ENCODE data around the gene CPLANE2.
"Not testable (repeated sequence)": the region's sequence is repeated elsewhere in the genome, so short reads cannot be mapped to it uniquely, and the experiment has no call there.

The CPLANE2 gene, protein sequence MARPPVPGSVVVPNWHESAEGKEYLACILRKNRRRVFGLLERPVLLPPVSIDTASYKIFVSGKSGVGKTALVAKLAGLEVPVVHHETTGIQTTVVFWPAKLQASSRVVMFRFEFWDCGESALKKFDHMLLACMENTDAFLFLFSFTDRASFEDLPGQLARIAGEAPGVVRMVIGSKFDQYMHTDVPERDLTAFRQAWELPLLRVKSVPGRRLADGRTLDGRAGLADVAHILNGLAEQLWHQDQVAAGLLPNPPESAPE

GRCh38 chr1:16236511-16237342, at the start of gene CPLANE2:
TSS of gene CPLANE2 (minus strand) at chr1:16237183. CDS start at chr1:16236742, 441 bp downstream.
- peak; percentile 95 to 96 for DNase-seq (ENCODE audit: low read depth in 2 of 2)

- DNase-seq (ENCODE audit: low read depth in 2 of 2) = no peak
Measured at GRCh38 chr1:16286122-16286521, 49.1 kb upstream of the CPLANE2 start.

DNA sequence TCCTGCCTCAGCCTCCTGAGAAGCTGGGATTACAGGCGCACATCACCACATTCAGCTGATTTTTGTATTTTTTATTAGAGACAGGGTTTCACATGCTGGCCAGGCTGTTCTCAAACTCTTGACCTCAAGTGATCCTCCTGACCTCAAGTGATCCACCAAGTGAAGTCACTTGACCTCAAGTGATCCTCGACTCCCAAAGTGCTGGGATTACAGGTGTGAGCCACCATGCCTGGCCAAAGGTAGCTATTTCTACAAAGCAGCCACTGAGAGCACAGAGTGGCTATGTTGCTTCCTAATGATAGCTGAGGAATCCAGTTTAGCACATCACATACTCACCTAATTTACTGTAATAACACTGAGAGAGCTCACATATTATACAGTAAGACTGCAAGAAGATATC, 44.8 kb upstream of the CPLANE2 start:
- no peak for DNase-seq (ENCODE audit: low read depth in 2 of 2)

- DNase-seq (ENCODE audit: low read depth in 2 of 2) = no peak
Measured at GRCh38 chr1:16279186-16279585, 42.2 kb upstream of the CPLANE2 start.

GRCh38 chr1:16276302-16277030, 39.5 kb upstream of the CPLANE2 start:
- DNase-seq (ENCODE audit: low read depth in 2 of 2) = no peak

DNA sequence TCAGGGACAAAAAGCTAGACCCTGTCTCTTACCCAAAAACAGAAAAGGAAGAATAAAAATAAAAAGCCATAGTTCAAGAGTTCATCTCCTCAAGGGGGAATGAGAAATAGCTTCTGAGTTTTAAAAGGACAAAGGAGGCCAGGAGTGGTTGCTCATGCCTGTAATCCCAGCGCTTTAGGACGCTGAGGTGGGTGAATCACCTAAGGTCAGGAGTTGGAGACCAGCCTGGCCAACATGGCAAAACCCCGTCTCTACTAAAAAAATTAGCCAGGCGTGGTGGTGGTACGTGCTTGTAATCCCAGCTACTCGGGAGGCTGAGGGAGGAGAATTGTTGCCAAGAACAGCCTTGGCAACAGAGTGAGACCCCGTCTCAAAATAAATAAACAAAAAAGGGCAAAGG, 38.6 kb upstream of the CPLANE2 start:
- DNase-seq (ENCODE audit: low read depth in 2 of 2) = no peak

DNA sequence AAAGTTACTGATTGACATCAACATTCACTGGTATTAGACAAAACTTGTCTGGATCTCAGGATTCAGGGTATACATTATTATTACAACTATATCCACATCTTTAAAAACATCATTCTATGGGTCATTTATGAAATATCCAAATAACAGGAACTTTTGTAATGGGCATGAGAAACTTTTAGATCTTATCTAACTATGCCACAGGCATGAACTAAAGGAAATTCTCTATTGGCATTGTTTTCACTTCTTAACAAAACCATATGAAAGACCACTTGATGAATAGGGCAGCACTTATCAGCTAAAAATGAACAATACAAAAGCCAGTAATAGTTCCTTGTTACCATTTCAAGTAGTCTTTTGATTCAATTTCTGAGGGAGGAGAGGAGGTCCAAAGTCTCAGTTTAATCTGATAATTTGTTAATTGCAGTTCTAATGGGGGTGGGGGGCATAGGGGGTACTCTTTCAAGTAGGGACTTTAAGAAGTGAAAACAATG, 30.8 kb upstream of the CPLANE2 start:
- no peak for DNase-seq (ENCODE audit: low read depth in 2 of 2)

GRCh38 chr1:16266411-16267118, 29.6 kb upstream of the CPLANE2 start:
- DNase-seq (ENCODE audit: low read depth in 2 of 2) = no peak

DNA sequence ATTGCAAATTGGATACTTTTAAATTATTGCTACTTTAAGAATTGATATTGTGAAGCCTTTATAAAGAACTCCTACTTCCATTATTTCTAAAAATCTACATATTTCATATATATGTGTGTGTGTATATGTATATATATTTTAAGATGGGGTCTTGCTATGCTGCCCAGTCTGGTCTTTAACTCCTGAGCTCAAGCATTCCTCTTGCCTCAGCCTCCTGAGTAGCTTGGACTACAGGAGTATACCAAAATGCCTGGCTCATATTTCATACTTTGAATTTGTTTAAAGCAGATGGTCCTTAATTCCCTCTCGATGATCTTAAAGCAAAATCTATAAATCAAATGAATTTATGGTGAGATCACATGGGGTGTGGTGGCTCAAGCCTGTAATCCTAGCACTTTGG, 25.1 kb upstream of the CPLANE2 start:
- no peak for DNase-seq (ENCODE audit: low read depth in 2 of 2)

DNA sequence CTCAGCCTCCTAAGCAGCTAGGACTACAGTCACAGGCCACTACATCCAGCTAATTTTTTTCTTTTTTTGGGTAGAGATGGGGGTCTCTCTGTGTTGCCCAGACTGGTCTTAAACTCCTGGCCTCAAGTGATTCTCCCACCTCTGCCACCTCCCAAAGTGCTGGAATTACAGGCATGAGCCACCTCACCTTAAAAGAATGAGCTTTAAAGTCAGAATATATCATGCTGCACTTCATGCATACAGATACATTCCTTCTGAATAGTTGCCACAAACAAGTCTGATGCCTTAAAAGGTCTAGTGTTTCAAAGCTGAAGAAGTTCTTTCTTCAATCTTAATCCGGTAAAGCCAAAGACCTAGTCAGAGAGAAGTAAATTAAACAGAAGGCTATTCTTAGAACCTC, 23.8 kb upstream of the CPLANE2 start:
- no peak for DNase-seq (ENCODE audit: low read depth in 2 of 2)

- DNase-seq (ENCODE audit: low read depth in 2 of 2) = no peak
Measured at GRCh38 chr1:16258591-16259135, 21.7 kb upstream of the CPLANE2 start.

- no peak for DNase-seq (ENCODE audit: low read depth in 2 of 2)
Measured at GRCh38 chr1:16257968-16258367, 21.0 kb upstream of the CPLANE2 start.

GRCh38 chr1:16257556-16257955, 20.6 kb upstream of the CPLANE2 start:
- not testable (repeated sequence) for DNase-seq (ENCODE audit: low read depth in 2 of 2)

DNA sequence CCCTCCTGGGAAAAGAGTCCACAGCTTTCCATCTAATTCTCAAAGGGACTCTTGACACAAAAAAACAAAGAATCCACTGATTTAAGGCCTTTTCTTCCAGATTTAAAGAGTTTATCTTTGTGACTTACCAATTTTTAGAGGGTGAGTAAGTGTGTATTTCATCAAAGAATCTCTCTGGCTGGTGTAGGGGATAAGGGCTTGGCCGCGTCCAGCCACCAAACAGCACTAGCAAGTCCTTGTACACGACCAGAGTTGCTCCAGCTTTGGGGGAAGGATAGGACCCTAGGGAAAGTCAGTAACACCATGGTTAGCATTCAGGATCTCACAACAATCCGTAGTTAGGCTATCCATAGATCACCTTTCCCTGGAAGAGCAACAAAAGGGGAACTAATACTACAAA, 19.5 kb upstream of the CPLANE2 start:
- DNase-seq (ENCODE audit: low read depth in 2 of 2) = no peak

- no peak for DNase-seq (ENCODE audit: low read depth in 2 of 2)
Measured at GRCh38 chr1:16254263-16254928, 17.4 kb upstream of the CPLANE2 start.

DNA sequence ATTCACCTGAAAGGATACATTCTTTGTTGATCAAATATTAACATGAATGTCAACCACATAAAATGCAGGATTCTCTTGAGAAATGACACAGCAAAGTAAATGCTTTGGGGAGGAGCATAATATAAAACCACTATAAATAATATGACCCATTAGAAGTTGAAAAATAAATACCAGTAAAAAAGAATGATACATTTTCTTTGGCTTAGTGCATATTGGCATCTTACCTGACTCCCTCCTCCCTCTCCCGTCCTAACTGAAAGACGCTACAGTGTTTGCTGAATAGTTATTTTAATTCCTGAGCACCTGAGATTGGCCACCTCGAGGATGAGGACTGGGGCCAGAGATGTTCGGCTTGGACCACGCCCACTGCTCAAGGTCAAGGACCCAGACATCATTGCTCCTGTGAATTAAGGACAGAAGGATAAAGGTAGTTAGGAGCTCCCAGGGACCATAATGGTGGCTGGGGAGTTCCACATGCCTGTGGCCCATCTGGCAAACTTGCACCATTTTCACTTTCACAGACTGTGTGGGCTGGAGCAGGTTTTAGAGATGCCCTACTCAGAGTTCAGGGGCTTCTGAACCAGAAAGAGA, 16.4 kb upstream of the CPLANE2 start:
- DNase-seq (ENCODE audit: low read depth in 2 of 2) = no peak

DNA sequence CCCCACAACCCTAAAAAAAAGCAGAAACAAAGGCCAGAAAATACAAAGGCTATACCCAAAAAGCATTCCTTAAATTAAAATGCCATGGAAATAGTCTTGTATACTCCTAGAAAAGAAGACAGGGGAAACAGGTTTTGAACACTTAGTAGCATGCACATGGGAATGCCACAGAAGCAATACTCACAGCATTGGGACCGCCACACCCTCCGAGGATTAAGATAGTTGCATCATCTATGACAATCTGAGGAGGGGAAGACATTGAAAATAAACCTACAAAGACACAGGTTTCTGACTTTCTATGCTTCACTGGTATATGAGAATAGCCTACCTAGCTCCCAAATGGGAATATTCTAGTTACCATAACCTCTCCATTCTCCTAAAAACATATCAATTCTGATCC, 15.9 kb upstream of the CPLANE2 start:
- DNase-seq (ENCODE audit: low read depth in 2 of 2) = no peak

DNA sequence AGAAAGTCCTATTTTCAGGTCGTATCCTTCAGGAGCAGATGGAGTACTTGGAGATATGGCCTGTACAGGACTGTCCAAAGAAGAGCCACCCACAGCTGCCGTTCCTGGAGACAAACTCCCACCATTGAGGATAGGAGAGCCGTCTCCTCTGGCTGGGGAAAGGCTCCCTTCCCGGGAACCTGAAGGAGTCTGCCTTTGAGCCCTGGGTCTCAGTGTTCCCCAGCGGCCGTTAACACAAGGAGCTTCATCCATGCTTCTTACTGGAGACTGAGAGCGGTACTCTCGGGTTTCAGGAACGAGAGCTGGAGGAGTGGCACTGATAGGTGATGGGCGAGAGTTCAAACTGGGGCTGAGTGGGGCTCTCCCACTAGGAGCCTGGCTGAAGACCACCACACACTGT, 14.4 kb upstream of the CPLANE2 start:
- DNase-seq (ENCODE audit: low read depth in 2 of 2) = no peak

GRCh38 chr1:16250524-16251251, 13.7 kb upstream of the CPLANE2 start:
- DNase-seq (ENCODE audit: low read depth in 2 of 2) = no peak

Data from stimulated activated CD4-positive, alpha-beta T cell treated with anti-CD3 and anti-CD28 coated beads, Interleukin-1b, Interleukin-23, amount 100 ng/mL, for 4 hours (primary cell).